ENCODE results near the gene MCRIP2.

DNA sequence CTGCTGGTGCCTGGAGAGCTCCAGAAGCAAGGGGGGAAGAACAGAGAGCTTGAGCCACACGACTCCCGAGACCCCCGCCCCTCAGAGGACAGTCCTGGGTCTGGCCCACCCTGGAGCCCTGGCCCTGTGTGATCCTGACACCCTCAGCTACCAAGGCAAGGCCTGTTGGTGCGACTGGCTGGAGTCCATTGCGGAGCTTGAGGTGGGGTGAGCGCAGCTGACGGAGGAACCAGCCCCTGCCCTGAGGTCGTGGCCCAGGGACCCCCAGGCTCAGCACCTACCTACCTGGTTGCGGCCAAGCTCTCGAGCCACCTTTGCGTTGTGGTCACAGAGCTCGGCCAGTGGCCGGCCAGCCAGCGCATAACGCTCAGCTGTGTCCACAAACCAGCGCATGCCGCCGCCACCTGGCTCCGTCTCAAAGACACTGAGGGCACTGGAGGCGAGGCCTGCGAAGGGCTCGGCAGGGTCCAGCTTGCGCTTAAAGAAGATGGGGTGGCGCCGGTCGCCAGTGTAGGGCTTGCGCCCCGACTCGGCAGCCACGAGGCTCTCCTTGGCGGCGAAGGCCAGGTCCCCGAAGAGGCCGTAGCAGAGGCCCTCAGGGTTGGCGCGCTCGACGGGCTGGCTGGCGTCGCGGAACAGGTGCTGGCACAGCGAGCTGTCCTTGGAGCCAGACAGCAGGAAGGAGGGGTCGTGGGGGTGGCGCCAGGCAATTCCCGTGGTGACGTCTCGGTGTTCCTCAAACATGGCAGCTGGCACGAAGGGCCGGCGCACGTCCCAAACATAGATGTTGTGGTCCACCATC, 45.0 kb downstream of the MCRIP2 start:
- TF ChIP-seq CTCF (IDR thresholded peaks at IDR 0.05; ENCODE audit: low read depth, low read length, poor library complexity, severe bottlenecking): no peak
- TF ChIP-seq EZH2phosphoT487 (IDR thresholded peaks at IDR 0.05; ENCODE audit: borderline replicate concordance, low read length): no peak
